ENCODE measurements around the gene FBXL15. TPM values are rescaled to one million over a fixed set of nuclear protein-coding genes. Genes with fewer than 3 reads are reported as not detected.

FBXL15 gene
- total and polyA plus RNA-seq, 2 of the 4 experiments (the other 2 are of a cell fraction) = 3.0 to 8.4 TPM

DNA sequence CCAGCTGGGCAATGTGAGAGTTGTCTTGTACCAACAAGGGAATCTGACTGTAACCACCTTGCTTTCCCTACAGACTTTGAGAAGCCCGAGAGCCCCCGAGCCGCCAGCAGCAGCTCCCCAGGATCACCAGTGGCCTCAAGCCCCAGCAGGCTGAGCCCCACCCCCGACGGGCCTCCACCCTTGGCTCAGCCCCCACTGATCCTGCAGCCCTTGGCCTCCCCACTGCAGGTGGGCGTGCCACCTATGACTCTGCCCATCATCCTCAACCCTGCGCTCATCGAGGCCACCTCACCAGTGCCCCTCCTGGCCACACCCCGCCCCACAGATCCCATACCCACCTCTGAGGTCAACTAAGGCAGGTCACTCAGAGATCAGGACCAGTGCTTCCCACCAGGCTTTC, 38.7 kb upstream of the FBXL15 start:
- Histone ChIP-seq H3K36me3 (ENCODE audit: control insufficient read depth, insufficient read depth, low read length) (peaks cover 47% of the 10 kb centered on the region), H3K4ac (ENCODE audit: low read depth, low read length) (no peak overlapping the region), H2BK120ac (ENCODE audit: low read depth, low read length) (no peak overlapping the region), H3K18ac (ENCODE audit: low read depth, low read length) (no peak overlapping the region), H3K9ac (ENCODE audit: low read depth, low read length) (no peak overlapping the region), H4K5ac (ENCODE audit: low read depth, low read length) (no peak overlapping the region), H3K9me3 (ENCODE audit: control insufficient read depth, insufficient read depth, low read length) (no peaks in the 10 kb centered on the region), H3K9me1 (ENCODE audit: insufficient read depth, low read length) (no peaks in the 10 kb centered on the region), H3K27me3 (ENCODE audit: control insufficient read depth, insufficient read depth, low read length) (no peaks in the 10 kb centered on the region), H4K20me1 (ENCODE audit: insufficient read depth, low read length) (peaks cover 4% of the 10 kb centered on the region; the same call in 1 of the 2 replicates), H2AK9ac (replicated peaks; ENCODE audit: low read depth, low read length, poor library complexity) (no peak overlapping the region), H2BK5ac (ENCODE audit: low read depth, low read length, poor library complexity, severe bottlenecking) (no peak overlapping the region), H3K4me2 (ENCODE audit: low read depth, low read length) (no peak overlapping the region), H2BK15ac (ENCODE audit: low read depth, low read length) (no peak overlapping the region), H3K56ac (ENCODE audit: extremely low read depth, insufficient read depth, low read length) (no peak overlapping the region), H2AK5ac (ENCODE audit: low read depth, low read length) (no peak overlapping the region), H3K4me3 (ENCODE audit: insufficient read depth, low read depth, low read length) (no peak overlapping the region), H3K4me1 (ENCODE audit: control insufficient read depth, insufficient read depth, low read length) (peaks cover 3% of the 10 kb centered on the region; the same call in 1 of the 2 replicates), H4K91ac (ENCODE audit: insufficient read depth, low read depth, low read length) (no peak overlapping the region), H3K23ac (ENCODE audit: low read depth, low read length) (no peak overlapping the region), H3K14ac (replicated peaks; ENCODE audit: low read depth, low read length) (no peak overlapping the region), H4K8ac (ENCODE audit: low read depth in 2 of 2, low read length in 2 of 2) (no peak overlapping the region), H3K27ac (ENCODE audit: insufficient read depth, low read length) (no peak overlapping the region), H2BK20ac (ENCODE audit: low read depth, low read length) (no peak overlapping the region), H2AFZ (replicated peaks; ENCODE audit: low read length, poor library complexity) (no peak overlapping the region), H3K79me1 (ENCODE audit: low read depth in 1 of 2, low read length in 2 of 2) (no peaks in the 10 kb centered on the region; a peak in 1 of 4 replicates)
- 94% methylated on average over 9 of the region's 9 CpGs; no CpG with 5 or more reads in 1 of the 2 experiments for WGBS, 2 experiments (ENCODE audit: extremely low coverage in 2 of 2, insufficient read length in 1 of 2)
- DNase-seq (no peak), ATAC-seq (ENCODE audit: low read depth) (no peak)
- intact Hi-C loops (cut with micrococcal nuclease) (no loop called here), in situ Hi-C loops (cut with MboI; ENCODE audit: low sequenced_read_pairs) (no loop called here), dilution Hi-C loops (cut with HindIII; ENCODE audit: low sequenced_read_pairs, unreplicated experiment) (no loop called here)
- BruUV-seq (replicated peaks) = no TSS peak
- CTCF ChIA-PET = interaction anchor here (0.6 kb wide), 1 partner anchor 193 kb away, joined by 4 read pairs; no protein-coding TSS in a partner anchor
- POLR2A ChIA-PET (ENCODE audit: unreplicated experiment) = no interaction called here
- TF ChIP-seq, protein P1, sequence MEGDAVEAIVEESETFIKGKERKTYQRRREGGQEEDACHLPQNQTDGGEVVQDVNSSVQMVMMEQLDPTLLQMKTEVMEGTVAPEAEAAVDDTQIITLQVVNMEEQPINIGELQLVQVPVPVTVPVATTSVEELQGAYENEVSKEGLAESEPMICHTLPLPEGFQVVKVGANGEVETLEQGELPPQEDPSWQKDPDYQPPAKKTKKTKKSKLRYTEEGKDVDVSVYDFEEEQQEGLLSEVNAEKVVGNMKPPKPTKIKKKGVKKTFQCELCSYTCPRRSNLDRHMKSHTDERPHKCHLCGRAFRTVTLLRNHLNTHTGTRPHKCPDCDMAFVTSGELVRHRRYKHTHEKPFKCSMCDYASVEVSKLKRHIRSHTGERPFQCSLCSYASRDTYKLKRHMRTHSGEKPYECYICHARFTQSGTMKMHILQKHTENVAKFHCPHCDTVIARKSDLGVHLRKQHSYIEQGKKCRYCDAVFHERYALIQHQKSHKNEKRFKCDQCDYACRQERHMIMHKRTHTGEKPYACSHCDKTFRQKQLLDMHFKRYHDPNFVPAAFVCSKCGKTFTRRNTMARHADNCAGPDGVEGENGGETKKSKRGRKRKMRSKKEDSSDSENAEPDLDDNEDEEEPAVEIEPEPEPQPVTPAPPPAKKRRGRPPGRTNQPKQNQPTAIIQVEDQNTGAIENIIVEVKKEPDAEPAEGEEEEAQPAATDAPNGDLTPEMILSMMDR (conservative IDR thresholded peaks at IDR 0.05; ENCODE audit: low read depth, low read length) = no peak
- TF ChIP-seq, protein P2, sequence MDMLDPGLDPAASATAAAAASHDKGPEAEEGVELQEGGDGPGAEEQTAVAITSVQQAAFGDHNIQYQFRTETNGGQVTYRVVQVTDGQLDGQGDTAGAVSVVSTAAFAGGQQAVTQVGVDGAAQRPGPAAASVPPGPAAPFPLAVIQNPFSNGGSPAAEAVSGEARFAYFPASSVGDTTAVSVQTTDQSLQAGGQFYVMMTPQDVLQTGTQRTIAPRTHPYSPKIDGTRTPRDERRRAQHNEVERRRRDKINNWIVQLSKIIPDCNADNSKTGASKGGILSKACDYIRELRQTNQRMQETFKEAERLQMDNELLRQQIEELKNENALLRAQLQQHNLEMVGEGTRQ (IDR thresholded peaks at IDR 0.05; ENCODE audit: low read depth, low read length) = no peak
- no peak for TF ChIP-seq RFX5 (IDR thresholded peaks at IDR 0.05; ENCODE audit: low read depth, low read length)
- TF ChIP-seq BHLHE40 (IDR thresholded peaks at IDR 0.05; ENCODE audit: low read depth, low read length) = no peak
- no peak for TF ChIP-seq FOS (IDR thresholded peaks at IDR 0.05; ENCODE audit: low read depth, low read length)
- TF ChIP-seq MAZ (IDR thresholded peaks at IDR 0.05; ENCODE audit: borderline replicate concordance, low read depth, low read length) = no peak
- TF ChIP-seq NFE2L2 (IDR thresholded peaks at IDR 0.05; ENCODE audit: low read depth, low read length) = no peak
- TF ChIP-seq RAD21 (IDR thresholded peaks at IDR 0.05; ENCODE audit: low read length) = no peak
- no peak for TF ChIP-seq CEBPB (IDR thresholded peaks at IDR 0.05; ENCODE audit: low read depth, low read length)
- TF ChIP-seq MXI1 (IDR thresholded peaks at IDR 0.05; ENCODE audit: borderline replicate concordance, low read depth, low read length) = no peak
- TF ChIP-seq POLR2A (IDR thresholded peaks at IDR 0.05; ENCODE audit: low read depth, low read length) = no peak
- no peak for TF ChIP-seq CHD1 (IDR thresholded peaks at IDR 0.05; ENCODE audit: low read depth, low read length)
- no peak for TF ChIP-seq RCOR1 (IDR thresholded peaks at IDR 0.05; ENCODE audit: insufficient replicate concordance, low read length)
